Measurements from ENCODE around the gene IFITM2.
"Not testable (repeated sequence)": the region's sequence is repeated elsewhere in the genome, so short reads cannot be mapped to it uniquely, and the experiment has no call there.

Gene IFITM2

GRCh38 chr11:325796-326591, 18.4 kb downstream of the IFITM2 start:
- ChIA-PET CTCF (no interaction called here), POLR2A (no interaction called here)
- TF ChIP-seq CTCF (IDR thresholded peaks at IDR 0.05; ENCODE audit: insufficient read depth, low read length, missing control alignments): no peak
- H3K4me3 ChIP-seq (ENCODE audit: low read depth, low read length): no peak overlapping the region
- DNase-seq (ENCODE audit: low read depth, low spot score): no peak

- ChIA-PET POLR2A (no interaction called here), CTCF (no interaction called here)
- DNase-seq (ENCODE audit: low read depth, low spot score): no peak
- TF ChIP-seq CTCF (IDR thresholded peaks at IDR 0.05; ENCODE audit: insufficient read depth, low read length, missing control alignments): no peak
- no peak overlapping the region for H3K4me3 ChIP-seq (ENCODE audit: low read depth, low read length)
These were observed 18.9 kb downstream of the IFITM2 start for GRCh38 chr11:326592-326841.

GRCh38 chr11:326842-327580, 19.4 kb downstream of the IFITM2 start:
- POLR2A ChIA-PET: no interaction called here
- CTCF ChIA-PET: interaction anchor here (1.2 to 1.8 kb wide), 2 partner anchors 10 to 22 kb away, joined by 4 to 9 read pairs; no protein-coding TSS in a partner anchor
- DNase-seq (ENCODE audit: low read depth, low spot score): no peak
- H3K4me3 ChIP-seq (ENCODE audit: low read depth, low read length): no peak overlapping the region
- no peak for TF ChIP-seq CTCF (IDR thresholded peaks at IDR 0.05; ENCODE audit: insufficient read depth, low read length, missing control alignments)

GRCh38 chr11:327581-327923, 19.9 kb downstream of the IFITM2 start:
- CTCF ChIA-PET: interaction anchor here (1.2 to 1.8 kb wide), 2 partner anchors 10 to 21 kb away, joined by 4 to 9 read pairs; no protein-coding TSS in a partner anchor

GRCh38 chr11:328012-328411, 20.4 kb downstream of the IFITM2 start:
- ChIA-PET CTCF (interaction anchor here (0.6 to 1.8 kb wide), 3 partner anchors 11 to 24 kb away, joined by 3 to 9 read pairs (median 4); no protein-coding TSS in a partner anchor), POLR2A (no interaction called here)
- no peak for TF ChIP-seq CTCF (IDR thresholded peaks at IDR 0.05; ENCODE audit: insufficient read depth, low read length, missing control alignments)
- no peak overlapping the region for H3K4me3 ChIP-seq (ENCODE audit: low read depth, low read length)
- DNase-seq (ENCODE audit: low read depth, low spot score): no peak

More at GRCh38 chr11:327581-327923, 19.9 kb downstream of the IFITM2 start:
- no peak overlapping the region for H3K4me3 ChIP-seq (ENCODE audit: low read depth, low read length)
- no peak for DNase-seq (ENCODE audit: low read depth, low spot score)
- TF ChIP-seq CTCF (IDR thresholded peaks at IDR 0.05; ENCODE audit: insufficient read depth, low read length, missing control alignments): no peak
- POLR2A ChIA-PET: no interaction called here

DNA sequence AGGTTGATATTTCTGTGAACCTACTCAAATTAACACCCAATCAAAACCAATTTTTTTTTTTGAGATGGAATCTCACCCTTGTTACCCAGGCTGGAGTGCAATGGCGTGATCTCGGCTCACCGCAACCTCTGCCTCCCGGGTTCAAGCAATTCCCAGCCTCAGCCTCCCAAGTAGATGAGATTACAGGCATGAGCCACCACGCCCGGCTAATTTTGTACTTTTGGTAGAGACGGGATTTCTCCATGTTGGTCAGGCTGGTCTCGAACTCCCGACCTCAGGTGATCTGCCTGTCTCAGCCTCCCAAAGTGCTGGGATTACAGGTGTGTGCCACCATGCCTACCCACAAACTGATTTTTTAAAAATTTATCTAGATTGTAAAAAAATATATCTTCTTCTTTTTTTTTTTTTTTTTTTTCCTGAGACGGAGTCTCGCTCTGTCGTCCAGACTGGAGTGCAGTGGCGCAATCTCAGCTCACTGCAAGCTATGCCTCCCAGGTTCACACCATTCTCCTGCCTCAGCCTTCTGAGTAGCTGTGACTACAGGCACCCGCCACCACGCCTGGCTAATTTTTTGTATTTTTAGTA, 21.0 kb downstream of the IFITM2 start:
- POLR2A ChIA-PET; H3K4me3 ChIP-seq (ENCODE audit: low read depth, low read length); DNase-seq (ENCODE audit: low read depth, low spot score): not testable (repeated sequence)
- CTCF ChIA-PET: interaction anchor here (0.6 to 1.8 kb wide), 4 partner anchors 9 to 23 kb away, joined by 3 to 9 read pairs (median 5); no protein-coding TSS in a partner anchor

Data from AG04449 (cell line).